8988T (cell line): ENCODE results near the gene OR51B4.
"Not testable (repeated sequence)": the region's sequence is repeated elsewhere in the genome, so short reads cannot be mapped to it uniquely, and the experiment has no call there.

Experiments
- DNase-seq: peaks from one replicate; pipeline ENCODE4 v3.0.0; 2011

OR51B4 gene

GRCh38 chr11:5301846-5302245 lies at the start of gene OR51B4:
OR51B4 (minus strand) TSS chr11:5301946; CDS start chr11:5301946, 0 bp downstream.
- no peak for DNase-seq

- no peak for DNase-seq
These were observed 49.5 kb upstream of the OR51B4 start, which contains the start of gene OR51B6 for GRCh38 chr11:5351208-5351607. OR51B6 (plus strand) TSS chr11:5351508; CDS start chr11:5351508, 0 bp downstream.

- DNase-seq = no peak
These were observed 47.8 kb upstream of the OR51B4 start for GRCh38 chr11:5349550-5349949.

GRCh38 chr11:5348551-5349194 lies 46.9 kb upstream of the OR51B4 start:
- DNase-seq = no peak

GRCh38 chr11:5345831-5346230 lies 44.1 kb upstream of the OR51B4 start:
- no peak for DNase-seq

GRCh38 chr11:5343474-5344335 lies 42.0 kb upstream of the OR51B4 start, which contains the start of gene OR51B5:
OR51B5 (minus strand) TSS chr11:5343524; CDS start chr11:5343524, 0 bp downstream.
- DNase-seq = no peak

GRCh38 chr11:5339771-5340322 lies 38.1 kb upstream of the OR51B4 start:
- DNase-seq = no peak

- not testable (repeated sequence) for DNase-seq
These were observed 35.5 kb upstream of the OR51B4 start for GRCh38 chr11:5337253-5337652.

GRCh38 chr11:5336331-5336730 lies 34.6 kb upstream of the OR51B4 start:
- DNase-seq = no peak

GRCh38 chr11:5335170-5335569 lies 33.4 kb upstream of the OR51B4 start:
- DNase-seq = no peak

- DNase-seq = no peak
These were observed 22.5 kb upstream of the OR51B4 start, which contains the start of gene OR51B2 for GRCh38 chr11:5324197-5324596. OR51B2 (minus strand) TSS chr11:5324297; CDS start chr11:5324297, 0 bp downstream.

- DNase-seq = no peak
These were observed 15.5 kb upstream of the OR51B4 start for GRCh38 chr11:5317292-5317691.

GRCh38 chr11:5313326-5314023 lies 11.7 kb upstream of the OR51B4 start:
- DNase-seq = not testable (repeated sequence)

- DNase-seq = no peak
These were observed 8.7 kb upstream of the OR51B4 start for GRCh38 chr11:5310423-5310822.

- no peak for DNase-seq
These were observed 5.7 kb upstream of the OR51B4 start for GRCh38 chr11:5307256-5308019.

GRCh38 chr11:5304046-5304445 lies 2.3 kb upstream of the OR51B4 start:
- DNase-seq = no peak

- no peak for DNase-seq
These were observed 1.9 kb upstream of the OR51B4 start for GRCh38 chr11:5303626-5304025.

GRCh38 chr11:5300251-5300650 lies 1.5 kb downstream of the OR51B4 start:
- DNase-seq = no peak

- no peak for DNase-seq
These were observed 3.3 kb downstream of the OR51B4 start for GRCh38 chr11:5298451-5298850.

- no peak for DNase-seq
These were observed 3.9 kb downstream of the OR51B4 start for GRCh38 chr11:5297721-5298323.

- DNase-seq = not testable (repeated sequence)
These were observed 7.3 kb downstream of the OR51B4 start for GRCh38 chr11:5294342-5294995.
